Mesenteric fat pad (tissue), 1 donor: ENCODE measurements around the gene PGAP6. TPM values are rescaled to one million over a fixed set of nuclear protein-coding genes. Genes with fewer than 3 reads are reported as not detected.
"Not testable (repeated sequence)": the region's sequence is repeated elsewhere in the genome, so short reads cannot be mapped to it uniquely, and the experiment has no call there.

Source experiments
- DNase-seq: peaks from one replicate; pipeline ENCODE4 v3.0.0-alpha.2; 2020; ENCODE audit warnings: low spot score
- total RNA-seq: library from RNA; stranded (reverse); fragmentation: NEBNext Ultra II Directional; extraction: Animal tissue kit (Norgen Biotek cat#: 25700); gene quantifications from one replicate; pipeline ENCODE4 v1.2.1, GENCODE V29; 2021
- donor health status: DM: yes; HTN: yes; CAD: no.

Gene PGAP6
- total RNA-seq, 1 donor from 2014 or later, result 39.0 TPM

GRCh38 chr16:368388-369158 is 13.2 kb downstream of the PGAP6 start:
- DNase-seq, result no peak

DNA sequence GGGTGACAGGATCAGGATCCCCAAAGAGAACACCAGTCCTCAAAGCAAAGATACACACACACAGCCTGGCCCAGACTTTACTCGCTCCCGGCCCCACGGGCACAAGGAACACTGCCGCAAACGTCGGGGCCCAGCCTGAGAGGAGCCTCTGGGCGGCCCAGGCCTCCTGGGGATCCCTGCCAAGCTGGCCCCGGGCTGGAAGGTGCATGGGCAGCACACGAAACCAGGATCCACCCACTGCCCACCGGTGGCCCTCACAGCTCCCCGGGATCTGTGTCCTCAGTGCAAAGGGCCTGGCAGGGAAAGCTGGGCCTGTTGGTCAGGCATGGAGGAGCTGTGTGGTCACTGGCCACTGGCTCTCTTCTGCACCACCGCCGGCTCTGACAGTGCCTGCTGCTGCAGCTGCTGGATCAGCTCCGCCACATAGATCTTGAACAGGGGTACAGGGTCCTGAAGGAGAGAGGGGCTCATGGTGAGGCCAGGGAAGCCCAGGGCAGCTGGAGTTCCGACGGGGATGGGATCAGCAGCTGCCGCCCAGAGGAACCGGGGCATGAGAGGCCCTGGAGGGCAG is 14.4 kb downstream of the PGAP6 start:
- DNase-seq, result no peak

DNA sequence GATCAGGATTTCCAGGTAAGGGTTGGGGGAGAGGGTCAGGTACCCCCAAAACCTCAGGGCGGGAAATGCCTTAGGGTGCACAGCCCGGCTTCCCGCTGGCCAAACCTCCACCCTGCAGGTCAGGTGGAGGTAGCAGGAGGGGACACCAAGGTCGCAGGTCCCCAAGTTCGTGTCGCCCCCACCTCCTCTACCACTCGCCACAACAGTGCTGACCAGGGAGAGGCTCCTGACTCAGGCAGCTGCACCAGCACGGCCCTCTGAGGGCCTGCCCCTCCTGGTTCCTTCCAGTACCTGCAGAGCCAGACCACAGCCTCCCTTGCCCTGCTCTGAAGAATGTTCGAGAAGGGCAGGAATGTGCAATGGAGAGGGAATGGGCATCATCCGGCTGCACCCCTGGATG is 15.3 kb downstream of the PGAP6 start:
- no peak for DNase-seq

- DNase-seq, result no peak
Measured at GRCh38 chr16:364595-365491, 16.9 kb downstream of the PGAP6 start.

DNA sequence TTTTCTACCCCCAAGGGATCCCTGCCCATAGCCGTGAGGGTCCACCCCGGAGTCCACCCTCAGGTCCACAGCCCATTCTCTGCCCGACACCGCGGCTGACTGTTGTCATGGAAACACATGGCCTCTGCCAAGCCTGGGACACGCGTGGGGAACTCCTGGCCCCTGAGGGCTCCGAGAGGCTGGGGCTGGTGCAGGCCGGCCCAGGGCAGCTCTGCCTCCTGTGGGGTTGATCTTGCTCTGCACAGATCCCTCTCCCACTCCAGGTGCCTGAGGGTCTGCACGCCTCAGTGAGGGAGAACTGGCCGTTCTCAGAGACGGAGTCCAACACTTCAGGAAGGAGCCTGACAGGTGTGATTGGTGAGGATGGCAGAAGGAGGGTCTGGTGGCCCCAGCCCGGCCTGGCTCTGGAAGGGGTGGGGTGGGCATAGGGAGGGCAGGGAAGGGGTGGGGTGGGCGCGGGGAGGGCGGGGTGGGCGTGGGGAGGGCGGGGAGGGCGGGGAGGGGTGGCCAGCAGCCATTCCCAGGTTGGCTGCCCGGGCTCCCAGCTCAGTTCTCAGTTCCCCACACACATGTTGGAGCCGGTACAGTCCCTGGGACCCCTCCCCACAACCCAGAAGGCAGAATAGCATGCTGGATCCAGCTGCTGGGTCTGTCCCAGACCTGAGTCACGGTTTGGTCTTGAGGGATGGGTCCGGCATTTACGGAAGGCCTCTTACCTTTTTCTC is 17.9 kb downstream of the PGAP6 start:
- no peak for DNase-seq

DNA sequence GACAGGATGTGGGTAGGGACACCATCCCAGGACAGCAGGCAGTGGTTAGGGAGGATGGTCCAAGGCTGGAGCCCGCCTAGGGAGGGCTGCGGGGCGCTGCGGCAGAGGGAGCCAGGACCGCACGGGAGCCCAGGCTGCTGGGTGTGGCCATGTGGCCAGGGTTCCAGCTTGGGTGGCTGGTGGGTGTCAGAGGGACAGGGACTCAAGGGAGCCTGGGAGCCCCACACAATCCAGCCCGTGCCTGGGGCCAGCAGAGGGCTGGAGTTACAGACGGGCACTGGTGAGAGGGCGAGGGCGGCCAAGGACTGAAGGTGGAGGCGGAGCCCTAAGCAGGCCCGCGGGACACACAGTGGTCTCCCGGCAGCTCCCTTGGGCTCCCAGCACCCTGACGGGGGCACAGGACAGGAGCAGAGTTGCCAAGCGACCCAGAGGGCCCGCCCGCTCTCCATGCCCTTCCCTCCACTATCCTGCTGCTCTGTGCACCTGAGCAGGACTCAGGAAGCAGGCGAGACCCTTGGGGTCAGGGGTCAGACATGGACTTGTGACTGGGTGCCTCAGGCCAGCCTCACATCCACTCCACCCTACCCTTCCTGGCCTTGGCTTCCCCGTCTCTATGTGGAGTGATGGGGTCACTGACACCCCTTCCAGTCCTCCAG is 18.5 kb downstream of the PGAP6 start:
- DNase-seq, result no peak

DNA sequence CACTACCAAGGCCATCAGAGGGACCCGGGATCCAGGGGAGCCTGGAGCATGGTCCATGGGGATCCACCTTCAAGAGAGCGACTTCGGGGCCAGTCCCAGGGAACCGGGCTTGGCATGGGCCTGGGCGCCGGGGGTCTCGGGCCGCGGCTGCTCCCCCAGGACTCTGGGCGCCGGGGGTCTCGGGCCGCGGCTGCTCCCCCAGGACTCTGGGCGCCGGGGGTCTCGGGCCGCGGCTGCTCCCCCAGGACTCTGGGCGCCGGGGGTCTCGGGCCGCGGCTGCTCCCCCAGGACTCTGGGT is 19.1 kb downstream of the PGAP6 start:
- not testable (repeated sequence) for DNase-seq

DNA sequence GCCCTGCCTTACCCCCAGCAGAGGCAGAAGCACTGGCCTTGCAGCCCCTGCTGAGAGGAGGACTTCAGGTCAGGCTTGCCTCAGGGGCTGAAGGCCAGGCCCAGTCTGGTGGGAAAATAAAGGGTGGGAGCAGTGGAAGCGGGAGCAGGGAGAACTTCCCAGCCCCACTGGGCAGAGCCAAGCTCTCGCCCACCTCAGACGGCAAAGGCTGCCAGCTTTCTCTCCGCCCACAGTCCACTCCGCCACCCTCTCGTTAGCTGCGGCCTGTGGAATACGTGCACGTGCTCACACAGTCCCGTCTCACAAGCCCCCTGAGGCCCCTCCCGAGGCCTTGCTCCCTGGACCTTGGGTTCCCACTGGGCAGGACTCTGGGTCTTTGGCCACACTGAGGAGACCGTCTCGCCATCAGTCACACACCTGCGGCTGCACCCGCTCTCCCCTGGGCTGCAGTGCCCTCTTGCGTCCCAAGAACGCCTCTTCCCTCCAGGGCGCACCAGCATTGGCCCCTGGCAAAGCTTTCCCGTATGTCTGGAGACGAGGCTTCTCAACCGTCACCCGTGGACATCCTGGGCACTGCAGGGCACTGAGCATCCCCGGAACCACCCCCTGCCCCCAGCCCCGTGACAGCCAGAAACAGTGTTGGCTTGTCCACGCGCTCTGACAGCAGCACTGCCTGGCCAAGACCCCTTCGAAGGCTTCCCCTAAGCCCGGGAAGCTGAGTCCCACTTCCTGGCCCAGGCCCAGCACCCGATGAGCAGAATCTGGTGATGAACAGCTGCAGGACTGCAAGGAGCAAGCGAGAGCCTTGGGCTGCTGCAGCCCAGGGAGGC is 19.7 kb downstream of the PGAP6 start:
- DNase-seq, result no peak

- DNase-seq, result no peak
Measured at GRCh38 chr16:361341-361871, 20.4 kb downstream of the PGAP6 start.

DNA sequence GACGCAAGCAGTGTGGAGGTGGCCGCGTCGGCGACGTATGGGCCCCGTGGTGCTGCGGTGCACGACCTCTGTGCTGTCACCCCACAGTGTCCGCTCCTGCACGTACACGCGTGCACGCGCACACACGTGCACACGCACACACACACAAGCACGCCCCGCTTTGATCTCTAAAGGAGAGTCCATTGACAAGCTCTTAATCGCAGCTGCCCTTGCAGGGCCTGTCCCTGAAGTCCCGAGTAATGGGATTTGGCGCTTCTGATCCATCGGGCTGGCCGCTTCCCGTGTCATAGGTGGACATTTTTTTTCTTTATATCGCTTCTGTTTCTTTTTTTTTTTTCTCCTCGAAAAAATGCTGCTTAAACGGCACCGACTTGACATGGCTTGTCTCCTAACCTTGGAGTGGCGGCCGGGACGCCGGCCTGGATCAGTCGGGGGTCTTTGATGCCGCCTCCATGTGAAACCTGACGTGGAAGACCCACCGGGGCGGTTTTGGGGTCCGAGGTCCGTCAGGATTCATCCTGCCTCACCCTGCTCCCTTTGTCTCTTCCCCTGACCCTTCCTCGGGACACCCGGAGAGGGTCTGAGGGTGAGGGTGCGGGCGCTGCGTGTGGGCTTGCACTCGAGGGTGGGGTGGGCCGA is 21.0 kb downstream of the PGAP6 start:
- DNase-seq, result no peak

DNA sequence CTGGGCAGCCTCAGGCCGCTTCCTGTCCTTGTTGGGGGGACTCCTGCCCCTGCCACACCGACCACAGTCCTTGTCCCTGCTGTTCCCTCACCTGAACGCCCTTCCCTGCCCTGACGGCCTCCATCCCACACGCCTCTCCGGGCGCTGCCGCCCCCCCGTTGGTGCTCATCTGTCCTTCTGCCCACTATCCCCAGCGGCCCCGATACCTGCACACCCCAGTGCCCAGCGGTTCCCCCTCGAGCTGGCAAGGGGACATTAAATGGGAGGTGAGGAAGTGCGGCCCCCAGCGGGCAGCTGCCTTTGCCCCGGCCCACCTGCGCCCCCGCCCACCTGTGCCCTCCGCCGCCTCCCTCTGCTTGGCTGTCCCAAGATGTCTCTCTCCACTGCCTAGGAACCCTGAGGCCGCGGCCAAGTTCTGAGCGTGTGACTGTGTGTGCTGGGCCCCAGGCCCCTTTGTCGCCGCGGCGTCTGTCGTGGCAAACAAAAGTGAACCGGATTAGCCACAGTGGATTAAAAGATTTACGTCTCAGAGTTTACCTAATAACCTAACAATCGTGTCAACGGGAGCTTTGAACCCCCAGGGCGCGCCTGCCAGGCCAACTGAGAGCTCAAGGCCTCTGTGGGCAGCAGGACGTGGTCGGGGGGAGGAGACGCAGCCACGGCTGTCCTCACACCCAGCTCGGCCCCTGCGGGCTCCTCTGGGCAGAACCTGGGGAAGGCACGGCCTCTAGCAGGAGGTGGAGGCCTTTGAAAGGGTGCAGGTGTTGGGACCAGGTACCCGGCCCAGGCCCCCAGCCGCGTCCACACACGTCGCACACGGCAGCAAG is 21.7 kb downstream of the PGAP6 start:
- no peak for DNase-seq

DNA sequence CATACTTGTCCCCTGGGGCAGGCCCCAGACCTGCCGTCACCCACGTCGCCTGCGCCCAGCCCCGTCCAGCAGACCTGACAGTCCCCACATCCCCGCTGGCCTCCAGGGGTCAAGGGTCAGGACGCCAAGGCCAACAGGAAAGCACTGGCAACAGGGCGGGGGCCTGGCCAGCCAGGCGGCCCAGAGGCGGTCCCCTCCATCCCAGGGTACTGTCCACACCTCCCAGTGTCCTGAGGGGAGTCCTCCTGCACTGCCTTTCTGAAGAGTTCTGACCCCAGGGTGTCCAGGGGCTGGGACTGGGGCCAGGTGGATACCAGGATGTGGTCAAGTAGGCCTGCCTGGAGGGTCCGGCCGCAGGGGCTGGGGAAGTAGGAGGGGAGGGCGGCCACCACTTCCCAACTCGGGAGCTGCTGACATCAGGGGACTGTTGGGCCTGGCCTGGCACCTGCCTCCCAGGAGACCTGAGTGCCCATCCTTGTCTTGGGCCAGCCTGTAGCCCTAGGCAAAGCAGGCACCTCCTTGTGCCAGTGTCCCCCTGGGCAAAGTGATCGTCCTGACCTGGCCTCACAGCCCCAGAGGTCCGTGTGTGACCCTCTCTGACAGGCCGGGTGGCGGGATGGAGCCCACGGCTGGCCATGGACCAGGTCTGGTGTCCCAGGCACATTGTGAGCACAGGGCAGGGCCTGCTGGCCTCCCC is 22.6 kb downstream of the PGAP6 start:
- DNase-seq, result no peak

GRCh38 chr16:356741-357140 is 25.0 kb downstream of the PGAP6 start:
- no peak for DNase-seq

- DNase-seq, result no peak
Measured at GRCh38 chr16:354971-355461, 26.8 kb downstream of the PGAP6 start.

DNA sequence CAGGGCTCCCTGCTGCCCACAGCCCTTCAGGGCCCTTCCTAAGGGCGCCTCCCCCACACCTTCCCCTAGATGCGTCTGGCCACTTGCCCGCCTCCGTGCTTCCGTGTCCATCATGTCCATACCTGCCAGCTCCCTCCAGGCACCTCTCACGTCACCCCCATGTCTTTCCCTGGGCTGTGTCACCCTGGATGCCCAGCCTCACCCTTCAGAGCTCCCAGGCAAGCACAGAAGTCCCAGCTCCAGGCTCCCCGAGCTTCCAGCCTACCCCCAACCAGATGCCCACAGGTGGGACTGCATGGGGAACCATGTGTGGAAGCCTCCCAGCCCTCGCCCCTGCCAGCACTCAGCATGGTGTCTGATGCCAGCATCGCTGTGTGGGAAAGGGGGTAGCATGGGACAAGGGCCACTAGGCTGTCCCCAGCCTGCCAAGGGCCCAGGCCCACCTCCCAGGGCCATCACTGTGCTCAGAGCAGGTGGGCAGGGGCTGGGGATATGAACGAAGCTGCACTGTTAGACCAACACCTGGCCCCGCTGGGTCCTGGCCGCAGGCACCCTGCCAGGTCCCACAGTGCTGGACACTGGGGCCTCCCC is 27.4 kb downstream of the PGAP6 start:
- no peak for DNase-seq

GRCh38 chr16:353404-354290 is 28.1 kb downstream of the PGAP6 start:
- DNase-seq, result no peak
